IPS DF 19.7 (cell line): Measurements from ENCODE around the gene USP30.
A peak's percentile ranks its signal among the peaks of the same experiment; 100 is the strongest.
"Not testable (repeated sequence)": the region's sequence is repeated elsewhere in the genome, so short reads cannot be mapped to it uniquely, and the experiment has no call there.

Experiments
- DNase-seq: peaks from one replicate; pipeline ENCODE4 v3.0.0-alpha.2; 2013; ENCODE audit warnings: low read depth, low spot score

USP30 gene

GRCh38 chr12:109052097-109052413 is 321 bp upstream of the USP30 start:
- DNase-seq, result no peak

- DNase-seq, result no peak
Observed at GRCh38 chr12:109053382-109054123, 1.2 kb downstream of the USP30 start.

GRCh38 chr12:109054124-109054513 is 1.7 kb downstream of the USP30 start:
- not testable (repeated sequence) for DNase-seq

- DNase-seq, result no peak
Observed at GRCh38 chr12:109054520-109054919, 2.1 kb downstream of the USP30 start.

- no peak for DNase-seq
Observed at GRCh38 chr12:109056891-109057290, 4.5 kb downstream of the USP30 start.

- DNase-seq, result no peak
Observed at GRCh38 chr12:109057376-109057775, 5.0 kb downstream of the USP30 start.

- DNase-seq, result no peak
Observed at GRCh38 chr12:109058773-109059172, 6.4 kb downstream of the USP30 start.

GRCh38 chr12:109064143-109064542 is 11.8 kb downstream of the USP30 start:
- DNase-seq, result no peak

- DNase-seq, result no peak
Observed at GRCh38 chr12:109065154-109065852, 12.9 kb downstream of the USP30 start.

GRCh38 chr12:109065853-109066193 is 13.4 kb downstream of the USP30 start:
- no peak for DNase-seq

GRCh38 chr12:109069307-109070271 is 17.2 kb downstream of the USP30 start:
- DNase-seq, result peak; percentile 35

- DNase-seq, result no peak
Observed at GRCh38 chr12:109074866-109075265, 22.5 kb downstream of the USP30 start.

- DNase-seq, result no peak
Observed at GRCh38 chr12:109082751-109083150, 30.4 kb downstream of the USP30 start.

- no peak for DNase-seq
Observed at GRCh38 chr12:109084425-109084824, 32.0 kb downstream of the USP30 start.

- DNase-seq, result no peak
Observed at GRCh38 chr12:109085590-109085989, 33.2 kb downstream of the USP30 start.

- no peak for DNase-seq
Observed at GRCh38 chr12:109087250-109087649, 34.9 kb downstream of the USP30 start.

GRCh38 chr12:109088818-109089217 is 36.4 kb downstream of the USP30 start:
- DNase-seq, result no peak

- no peak for DNase-seq
Observed at GRCh38 chr12:109089683-109090082, 37.3 kb downstream of the USP30 start.

- DNase-seq, result no peak
Observed at GRCh38 chr12:109092497-109093021, 40.2 kb downstream of the USP30 start.

- no peak for DNase-seq
Observed at GRCh38 chr12:109093022-109093918, 40.9 kb downstream of the USP30 start, which contains the start of gene ALKBH2. Gene ALKBH2, minus strand, starts transcription at chr12:109093472. Its CDS starts 686 bp downstream, at chr12:109092786.

GRCh38 chr12:109097140-109097434 is 44.7 kb downstream of the USP30 start:
- DNase-seq, result no peak
